Measurements from ENCODE around the gene TOM1L2. TPM values are rescaled to one million over a fixed set of nuclear protein-coding genes. Genes with fewer than 3 reads are reported as not detected.

The TOM1L2 gene
- total and polyA plus RNA-seq, 2 of the 4 experiments (the other 2 are of a cell fraction), result 34.4 to 51.7 TPM

GRCh38 chr17:17935321-17936271 lies 36.6 kb downstream of the TOM1L2 start:
- intact Hi-C loops (cut with micrococcal nuclease), result loop anchor here (2.0 kb wide), 1 partner anchor 15 kb away; no protein-coding TSS in a partner anchor
- Histone ChIP-seq H3K27ac (ENCODE audit: insufficient read depth, low read length) (peak overlapping the region; percentile 51), H2AFZ (replicated peaks; ENCODE audit: low read length, poor library complexity) (peak overlapping the region; percentile 68), H4K20me1 (ENCODE audit: insufficient read depth, low read length) (peaks cover 20% of the 10 kb centered on the region; the same call in 1 of the 2 replicates), H2BK15ac (ENCODE audit: low read depth, low read length) (peak overlapping the region; percentile 20; the same call in 1 of the 3 replicates), H3K4ac (ENCODE audit: low read depth, low read length) (peak overlapping the region; percentile 94), H3K4me3 (ENCODE audit: insufficient read depth, low read depth, low read length) (no peak overlapping the region), H3K23ac (ENCODE audit: low read depth, low read length) (peak overlapping the region; percentile 74), H3K4me2 (ENCODE audit: low read depth, low read length) (peak overlapping the region; percentile 27), H3K79me1 (ENCODE audit: low read depth in 1 of 2, low read length in 2 of 2) (peaks cover 36 to 77% of the 10 kb centered on the region in 2 experiments), H3K36me3 (ENCODE audit: control insufficient read depth, insufficient read depth, low read length) (no peaks in the 10 kb centered on the region), H2BK20ac (ENCODE audit: low read depth, low read length) (peak overlapping the region; percentile 62), H3K9me3 (ENCODE audit: control insufficient read depth, insufficient read depth, low read length) (no peaks in the 10 kb centered on the region), H3K9ac (ENCODE audit: low read depth, low read length) (peak overlapping the region; percentile 29; the same call in 1 of the 2 replicates), H2BK5ac (ENCODE audit: low read depth, low read length, poor library complexity, severe bottlenecking) (peak overlapping the region; percentile 63), H2AK9ac (replicated peaks; ENCODE audit: low read depth, low read length, poor library complexity) (peak overlapping the region; percentile 87), H3K18ac (ENCODE audit: low read depth, low read length) (peak overlapping the region; percentile 4), H4K91ac (ENCODE audit: insufficient read depth, low read depth, low read length) (peak overlapping the region; percentile 73), H2AK5ac (ENCODE audit: low read depth, low read length) (peak overlapping the region; percentile 79; the same call in 1 of the 2 replicates), H2BK120ac (ENCODE audit: low read depth, low read length) (peak overlapping the region; percentile 81), H3K4me1 (ENCODE audit: control insufficient read depth, insufficient read depth, low read length) (peaks cover 27% of the 10 kb centered on the region), H3K27me3 (ENCODE audit: control insufficient read depth, insufficient read depth, low read length) (no peaks in the 10 kb centered on the region), H3K56ac (ENCODE audit: extremely low read depth, insufficient read depth, low read length) (peak overlapping the region; percentile 76), H4K8ac (ENCODE audit: low read depth in 2 of 2, low read length in 2 of 2) (peak overlapping the region in 1 of 2 experiments; percentile 84; a peak in 2 of 4 replicates), H3K14ac (replicated peaks; ENCODE audit: low read depth, low read length) (peak overlapping the region; percentile 87), H3K9me1 (ENCODE audit: insufficient read depth, low read length) (peaks cover 42% of the 10 kb centered on the region), H4K5ac (ENCODE audit: low read depth, low read length) (no peak overlapping the region)
- POLR2A ChIA-PET (ENCODE audit: unreplicated experiment), result interaction anchor here (0.6 kb wide), 2 partner anchors 35 to 118 kb away, joined by 3 to 5 read pairs; no protein-coding TSS in a partner anchor
- in situ Hi-C loops (cut with MboI; ENCODE audit: low sequenced_read_pairs), result no loop called here
- peak; percentile 92 for DNase-seq
- no TSS peak for BruUV-seq (replicated peaks)
- dilution Hi-C loops (cut with HindIII; ENCODE audit: low sequenced_read_pairs, unreplicated experiment), result no loop called here
- 92% methylated on average over 2 of the region's 6 CpGs; no CpG with 5 or more reads in 1 of the 2 experiments for WGBS, 2 experiments (ENCODE audit: extremely low coverage in 2 of 2, insufficient read length in 1 of 2)
- ATAC-seq (ENCODE audit: low read depth), result peak; percentile 90
- CTCF ChIA-PET, result interaction anchor here (0.5 to 2.0 kb wide), 5 partner anchors 9 to 25 kb away, joined by 3 to 5 read pairs (median 4); no protein-coding TSS in a partner anchor
- TF ChIP-seq RCOR1 (IDR thresholded peaks at IDR 0.05; ENCODE audit: insufficient replicate concordance, low read length) (peak; percentile 67), BHLHE40 (IDR thresholded peaks at IDR 0.05; ENCODE audit: low read depth, low read length) (peak; percentile 43; the same call in 1 of the 2 replicates), MXI1 (IDR thresholded peaks at IDR 0.05; ENCODE audit: borderline replicate concordance, low read depth, low read length) (no peak), NFE2L2 (IDR thresholded peaks at IDR 0.05; ENCODE audit: low read depth, low read length) (no peak), CEBPB (IDR thresholded peaks at IDR 0.05; ENCODE audit: low read depth, low read length) (peak; percentile 99), MAZ (IDR thresholded peaks at IDR 0.05; ENCODE audit: borderline replicate concordance, low read depth, low read length) (peak; percentile 42; the same call in 1 of the 2 replicates), MAFK (IDR thresholded peaks at IDR 0.05; ENCODE audit: low read depth, low read length) (peak; percentile 33), FOS (IDR thresholded peaks at IDR 0.05; ENCODE audit: low read depth, low read length) (peak; percentile 77), ELK1 (IDR thresholded peaks at IDR 0.05; ENCODE audit: borderline replicate concordance, low read depth, low read length) (no peak), RAD21 (IDR thresholded peaks at IDR 0.05; ENCODE audit: low read length) (no peak; the same call in 1 of the 2 replicates), SMC3 (IDR thresholded peaks at IDR 0.05; ENCODE audit: low read depth, low read length) (no peak), RFX5 (IDR thresholded peaks at IDR 0.05; ENCODE audit: low read depth, low read length) (no peak), CHD1 (IDR thresholded peaks at IDR 0.05; ENCODE audit: low read depth, low read length) (no peak), POLR2A (IDR thresholded peaks at IDR 0.05; ENCODE audit: low read depth, low read length) (no peak)

Data from IMR-90 (cell line).